Ishikawa (cell line): ENCODE measurements around the gene ITPR1.

Experiments
- CEBPB ChIP-seq: IDR thresholded peaks from 2 replicates; pipeline ENCODE4 v1.6.1; 2012
- CREB1 ChIP-seq: IDR thresholded peaks from 2 replicates; pipeline ENCODE4 v1.6.1; 2012; ENCODE audit warnings: low read depth
- EGR1 ChIP-seq: IDR thresholded peaks from 2 replicates; pipeline ENCODE4 v1.6.1; 2012
- EP300 ChIP-seq: IDR thresholded peaks from 2 replicates; pipeline ENCODE4 v1.6.1; 2012; ENCODE audit warnings: borderline replicate concordance
- FOXM1 ChIP-seq: IDR thresholded peaks from 2 replicates; pipeline ENCODE4 v1.6.1; 2012; ENCODE audit warnings: low read depth, borderline replicate concordance
- MAX ChIP-seq: IDR thresholded peaks from 2 replicates; pipeline ENCODE4 v1.6.1; 2012
- NFIC ChIP-seq: IDR thresholded peaks from 2 replicates; pipeline ENCODE4 v1.6.1; 2012
- RAD21 ChIP-seq: IDR thresholded peaks from 2 replicates; pipeline ENCODE4 v1.6.1; 2012; ENCODE audit warnings: low read depth
- TAF1 ChIP-seq: IDR thresholded peaks from 2 replicates; pipeline ENCODE4 v1.6.1; 2012; ENCODE audit warnings: low read depth, mild to moderate bottlenecking
- TCF12 ChIP-seq: IDR thresholded peaks from 2 replicates; pipeline ENCODE4 v1.6.1; 2012; ENCODE audit warnings: low read depth
- TEAD4 ChIP-seq: IDR thresholded peaks from 2 replicates; pipeline ENCODE4 v1.6.1; 2012
- USF1 ChIP-seq: IDR thresholded peaks from 2 replicates; pipeline ENCODE4 v1.6.1; 2012
- YY1 ChIP-seq: IDR thresholded peaks from 2 replicates; pipeline ENCODE4 v1.6.1; 2012; ENCODE audit warnings: low read depth
- ZBTB7A ChIP-seq: IDR thresholded peaks from 2 replicates; pipeline ENCODE4 v1.6.1; 2012; ENCODE audit warnings: low read depth
- TF ChIP-seq, protein P1 (sequence below): IDR thresholded peaks from 2 replicates; pipeline ENCODE4 v1.6.1; 2012; ENCODE audit warnings: low read depth, mild to moderate bottlenecking

ITPR1 gene

DNA sequence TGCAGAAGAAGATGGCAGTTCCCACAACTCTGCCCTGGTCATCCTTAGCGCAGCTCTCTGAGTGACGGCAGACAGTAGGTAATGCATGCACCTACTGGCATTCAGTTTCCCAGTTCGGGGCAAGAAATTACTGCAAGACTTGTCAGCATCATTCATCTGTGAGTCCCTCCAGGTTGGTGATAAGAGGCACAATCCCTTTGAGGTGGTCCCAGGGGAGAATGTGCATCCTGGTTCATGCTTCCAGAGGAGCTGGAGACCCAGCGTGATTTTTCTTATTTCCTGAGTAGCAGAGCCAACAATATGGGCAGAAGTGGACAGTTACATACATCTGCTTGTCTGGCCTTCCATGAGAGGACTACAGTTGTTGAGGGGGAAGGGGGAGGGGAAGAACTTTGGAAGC is 250.2 kb downstream of the ITPR1 start:
- TF ChIP-seq USF1 = no peak
- TF ChIP-seq TEAD4 = no peak
- no peak for TF ChIP-seq EP300
- TF ChIP-seq TAF1 = no peak
- TF ChIP-seq TCF12 = no peak
- TF ChIP-seq CREB1 = no peak
- TF ChIP-seq NFIC = no peak
- no peak for TF ChIP-seq FOXM1

- no peak for TF ChIP-seq TEAD4
- no peak for TF ChIP-seq MAX
- TF ChIP-seq TCF12 = no peak
- TF ChIP-seq EP300 = no peak
- no peak for TF ChIP-seq NFIC
- TF ChIP-seq CEBPB = no peak
- TF ChIP-seq, protein P1, sequence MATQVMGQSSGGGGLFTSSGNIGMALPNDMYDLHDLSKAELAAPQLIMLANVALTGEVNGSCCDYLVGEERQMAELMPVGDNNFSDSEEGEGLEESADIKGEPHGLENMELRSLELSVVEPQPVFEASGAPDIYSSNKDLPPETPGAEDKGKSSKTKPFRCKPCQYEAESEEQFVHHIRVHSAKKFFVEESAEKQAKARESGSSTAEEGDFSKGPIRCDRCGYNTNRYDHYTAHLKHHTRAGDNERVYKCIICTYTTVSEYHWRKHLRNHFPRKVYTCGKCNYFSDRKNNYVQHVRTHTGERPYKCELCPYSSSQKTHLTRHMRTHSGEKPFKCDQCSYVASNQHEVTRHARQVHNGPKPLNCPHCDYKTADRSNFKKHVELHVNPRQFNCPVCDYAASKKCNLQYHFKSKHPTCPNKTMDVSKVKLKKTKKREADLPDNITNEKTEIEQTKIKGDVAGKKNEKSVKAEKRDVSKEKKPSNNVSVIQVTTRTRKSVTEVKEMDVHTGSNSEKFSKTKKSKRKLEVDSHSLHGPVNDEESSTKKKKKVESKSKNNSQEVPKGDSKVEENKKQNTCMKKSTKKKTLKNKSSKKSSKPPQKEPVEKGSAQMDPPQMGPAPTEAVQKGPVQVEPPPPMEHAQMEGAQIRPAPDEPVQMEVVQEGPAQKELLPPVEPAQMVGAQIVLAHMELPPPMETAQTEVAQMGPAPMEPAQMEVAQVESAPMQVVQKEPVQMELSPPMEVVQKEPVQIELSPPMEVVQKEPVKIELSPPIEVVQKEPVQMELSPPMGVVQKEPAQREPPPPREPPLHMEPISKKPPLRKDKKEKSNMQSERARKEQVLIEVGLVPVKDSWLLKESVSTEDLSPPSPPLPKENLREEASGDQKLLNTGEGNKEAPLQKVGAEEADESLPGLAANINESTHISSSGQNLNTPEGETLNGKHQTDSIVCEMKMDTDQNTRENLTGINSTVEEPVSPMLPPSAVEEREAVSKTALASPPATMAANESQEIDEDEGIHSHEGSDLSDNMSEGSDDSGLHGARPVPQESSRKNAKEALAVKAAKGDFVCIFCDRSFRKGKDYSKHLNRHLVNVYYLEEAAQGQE = no peak
- no peak for TF ChIP-seq EGR1
These were observed 251.5 kb downstream of the ITPR1 start for GRCh38 chr3:4744405-4745234.

- no peak for TF ChIP-seq TAF1
- TF ChIP-seq FOXM1 = no peak
- TF ChIP-seq TCF12 = no peak
These were observed 252.1 kb downstream of the ITPR1 start for GRCh38 chr3:4745235-4745610.

- TF ChIP-seq TCF12 = no peak
- TF ChIP-seq EP300 = no peak
These were observed 253.3 kb downstream of the ITPR1 start for GRCh38 chr3:4746241-4746958.

- no peak for TF ChIP-seq CEBPB
- no peak for TF ChIP-seq EP300
- no peak for TF ChIP-seq CREB1
- TF ChIP-seq USF1 = no peak
- no peak for TF ChIP-seq TCF12
These were observed 255.0 kb downstream of the ITPR1 start for GRCh38 chr3:4748127-4748526.

GRCh38 chr3:4748701-4749378 is 255.7 kb downstream of the ITPR1 start:
- TF ChIP-seq YY1 (no peak), TAF1 (no peak), TCF12 (no peak), EGR1 (no peak), MAX (no peak), TEAD4 (no peak), EP300 (no peak), USF1 (no peak), CREB1 (no peak)

DNA sequence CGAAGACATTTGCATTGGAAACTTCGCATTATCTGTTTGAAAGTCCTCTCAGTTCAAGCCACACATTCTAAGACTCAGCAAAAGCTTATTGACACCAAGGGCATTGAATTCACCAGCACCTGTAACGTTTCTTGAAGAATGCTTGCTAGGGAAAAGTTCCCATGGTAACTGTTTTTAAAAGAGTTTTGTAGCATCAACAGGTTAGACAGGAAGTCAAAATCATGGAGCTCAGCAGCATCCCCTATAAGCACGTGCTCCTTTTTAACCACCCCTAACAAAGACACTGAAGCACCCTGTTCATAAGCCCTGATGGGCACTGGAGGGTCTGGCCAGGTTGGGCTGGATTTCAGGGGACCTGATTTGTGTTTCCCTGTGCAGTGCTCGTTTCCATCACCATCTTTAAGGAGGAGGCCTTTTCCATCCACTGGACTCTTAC is 256.4 kb downstream of the ITPR1 start:
- TF ChIP-seq TCF12 (no peak), YY1 (no peak), TEAD4 (no peak), RAD21 (no peak), NFIC (no peak), MAX (no peak), CEBPB (no peak), ZBTB7A (no peak), USF1 (no peak), EP300 (no peak), CREB1 (no peak), TAF1 (no peak)
